Dermis blood vessel endothelial cell (primary cell): ENCODE data around the gene SLC4A1AP. TPM values are rescaled to one million over a fixed set of nuclear protein-coding genes. Genes with fewer than 3 reads are reported as not detected.
"Not testable (repeated sequence)": the region's sequence is repeated elsewhere in the genome, so short reads cannot be mapped to it uniquely, and the experiment has no call there.

ENCODE experiments used
- DNase-seq: peaks from one replicate; pipeline ENCODE4 v3.0.0; 2010
- total RNA-seq: library from RNA; depleted of rRNA; stranded (reverse); fragments of >200 nt; gene quantifications from 2 replicates; pipeline ENCODE4 v1.2.3, GENCODE V29; 2014

SLC4A1AP gene
- total RNA-seq, 1 donor from 2014 or later: 31.3 TPM

DNA sequence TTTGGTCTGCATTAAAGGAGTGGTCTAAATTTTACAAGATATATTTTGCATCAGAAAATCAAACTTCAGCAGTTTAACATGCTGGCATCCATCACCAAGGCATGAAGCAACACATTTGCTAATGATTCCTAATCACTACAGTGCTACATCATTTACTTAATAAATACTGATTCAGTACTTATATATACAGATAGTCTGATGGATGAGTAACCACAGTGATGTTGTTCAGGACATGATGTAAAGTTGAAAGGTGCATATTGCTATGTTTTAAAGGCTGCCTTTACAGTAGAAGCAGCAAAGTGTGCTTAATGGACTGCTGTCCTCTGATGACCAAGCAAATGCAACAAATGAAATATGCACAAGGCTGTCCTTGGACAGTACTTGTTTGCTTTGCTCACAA, 11.3 kb upstream of the SLC4A1AP start:
- DNase-seq: no peak

GRCh38 chr2:27652790-27653189, 10.9 kb upstream of the SLC4A1AP start:
- no peak for DNase-seq

DNA sequence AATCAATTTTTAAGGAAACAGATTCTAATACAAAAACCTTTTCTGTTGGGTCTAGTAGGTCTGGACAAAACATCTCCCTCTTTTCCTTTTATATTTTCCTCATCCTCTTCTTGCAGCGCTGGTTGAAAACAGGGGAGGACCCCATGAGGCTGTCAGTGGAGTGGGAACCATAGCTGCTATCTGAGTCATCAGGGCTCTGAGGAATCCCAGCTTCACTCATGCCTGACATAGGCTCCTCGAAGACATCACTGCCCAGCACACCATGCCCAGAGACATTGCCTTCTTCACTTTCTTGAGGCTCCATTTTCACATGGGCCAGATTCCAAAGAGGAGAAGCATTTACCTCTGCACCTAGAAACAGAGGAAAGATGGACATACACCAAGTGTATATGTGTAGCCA, 10.3 kb upstream of the SLC4A1AP start:
- DNase-seq: no peak

GRCh38 chr2:27655155-27655951, 8.3 kb upstream of the SLC4A1AP start:
- peak; percentile 66 for DNase-seq

DNA sequence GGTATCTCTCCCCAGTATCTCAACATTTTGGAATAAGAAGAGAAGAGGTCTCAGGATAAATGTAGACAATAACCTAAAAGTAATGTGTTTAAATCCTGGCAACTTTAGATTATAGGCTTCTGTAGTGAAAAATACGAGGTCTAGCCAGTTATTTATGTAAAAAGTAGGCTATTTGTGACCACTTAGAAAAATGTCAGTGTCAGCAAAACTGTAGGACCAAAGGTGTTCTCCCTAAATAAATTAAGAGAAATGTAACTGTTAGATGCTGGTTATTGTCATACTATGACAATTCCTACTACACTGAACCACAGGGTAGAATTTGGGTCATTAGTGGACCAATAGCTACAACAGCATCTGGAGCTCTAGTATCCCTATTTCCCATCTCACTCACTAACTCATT, 2.3 kb upstream of the SLC4A1AP start:
- DNase-seq: no peak

- no peak for DNase-seq
Observed at GRCh38 chr2:27664154-27664574, 475 bp downstream of the SLC4A1AP start.

- no peak for DNase-seq
Observed at GRCh38 chr2:27664622-27665363, 1.1 kb downstream of the SLC4A1AP start.

- DNase-seq: peak; percentile 41
Observed at GRCh38 chr2:27667446-27667845, 3.8 kb downstream of the SLC4A1AP start.

DNA sequence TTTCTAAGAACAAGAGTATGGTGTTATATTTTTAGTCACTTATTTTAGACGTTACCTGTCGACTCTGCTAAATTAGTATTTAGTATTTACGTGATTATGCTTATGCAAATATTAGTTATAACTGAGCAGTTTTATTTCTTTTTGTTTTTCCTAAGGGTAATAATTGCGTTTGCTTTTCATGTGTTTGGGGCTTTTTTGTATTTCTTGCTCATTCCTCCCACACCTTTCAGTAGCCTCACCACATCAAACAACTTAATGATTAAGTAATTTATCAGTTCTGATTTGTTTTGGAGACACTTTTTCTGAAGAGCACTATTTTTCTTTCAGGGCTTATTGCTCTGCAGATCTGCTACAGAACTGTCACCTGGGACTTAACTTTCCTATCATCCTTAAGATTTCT, 7.5 kb downstream of the SLC4A1AP start:
- DNase-seq: no peak

GRCh38 chr2:27672723-27673486, 9.2 kb downstream of the SLC4A1AP start:
- DNase-seq: no peak

- DNase-seq: no peak
Observed at GRCh38 chr2:27680571-27680970, 16.9 kb downstream of the SLC4A1AP start.

- DNase-seq: peak; percentile 47
Observed at GRCh38 chr2:27681841-27682240, 18.2 kb downstream of the SLC4A1AP start.

GRCh38 chr2:27682334-27682771, 18.7 kb downstream of the SLC4A1AP start:
- peak; percentile 81 for DNase-seq

GRCh38 chr2:27683390-27684071, 19.8 kb downstream of the SLC4A1AP start:
- DNase-seq: peak; percentile 97

DNA sequence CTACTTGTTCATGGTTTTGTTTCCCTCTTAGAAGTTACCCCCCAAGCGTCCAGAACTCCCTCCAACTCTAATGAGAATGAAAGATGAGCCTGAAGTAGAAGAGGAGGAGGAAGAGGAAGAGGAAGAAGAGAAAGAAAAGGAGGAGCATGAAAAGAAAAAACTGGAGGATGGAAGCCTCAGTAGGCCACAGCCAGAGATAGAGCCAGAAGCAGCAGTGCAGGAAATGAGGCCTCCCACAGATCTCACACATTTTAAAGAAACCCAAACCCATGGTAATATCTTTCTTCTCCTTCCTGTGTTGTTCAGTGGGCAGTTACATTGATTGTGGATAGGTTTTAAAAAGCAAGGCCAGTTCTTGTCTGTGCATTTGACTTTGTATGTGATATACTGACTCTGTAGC, 21.3 kb downstream of the SLC4A1AP start:
- DNase-seq: not testable (repeated sequence)

DNA sequence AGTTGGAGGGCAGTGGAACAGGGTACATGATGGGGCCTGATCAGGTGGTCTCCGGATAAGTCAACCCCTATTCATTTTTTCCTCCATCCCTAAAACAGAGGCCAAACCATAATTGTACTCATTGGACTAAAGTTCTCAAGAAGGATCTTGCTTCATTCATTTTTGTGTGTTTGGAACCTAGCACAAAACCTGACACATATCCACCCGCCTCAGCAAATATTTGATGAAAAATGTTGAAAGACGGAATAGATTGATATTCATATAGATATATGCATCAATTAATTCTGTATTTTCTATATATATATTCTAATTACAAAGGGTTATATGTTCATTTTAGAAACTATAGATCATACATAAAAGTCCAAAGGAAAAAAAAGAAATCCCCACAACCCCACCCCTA, 21.9 kb downstream of the SLC4A1AP start:
- DNase-seq: no peak

DNA sequence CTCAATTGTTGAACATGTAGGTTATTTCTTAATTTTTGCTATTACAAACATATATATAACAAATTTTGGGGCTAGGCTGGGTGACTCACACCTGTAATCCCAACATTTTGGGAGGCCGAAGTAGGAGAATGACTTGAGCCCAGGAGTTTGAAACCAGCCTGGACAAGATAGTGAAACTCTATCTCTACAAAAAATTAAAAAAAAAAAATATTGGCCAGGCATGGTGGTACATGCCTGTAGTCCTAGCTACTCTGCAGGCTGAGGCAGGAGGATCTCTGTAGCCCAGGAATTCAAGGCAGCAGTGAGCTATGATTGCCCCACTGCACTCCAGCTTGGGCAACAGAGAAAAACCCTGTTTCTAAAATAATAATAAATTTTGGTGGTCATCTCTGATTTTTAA, 23.5 kb downstream of the SLC4A1AP start:
- DNase-seq: no peak

DNA sequence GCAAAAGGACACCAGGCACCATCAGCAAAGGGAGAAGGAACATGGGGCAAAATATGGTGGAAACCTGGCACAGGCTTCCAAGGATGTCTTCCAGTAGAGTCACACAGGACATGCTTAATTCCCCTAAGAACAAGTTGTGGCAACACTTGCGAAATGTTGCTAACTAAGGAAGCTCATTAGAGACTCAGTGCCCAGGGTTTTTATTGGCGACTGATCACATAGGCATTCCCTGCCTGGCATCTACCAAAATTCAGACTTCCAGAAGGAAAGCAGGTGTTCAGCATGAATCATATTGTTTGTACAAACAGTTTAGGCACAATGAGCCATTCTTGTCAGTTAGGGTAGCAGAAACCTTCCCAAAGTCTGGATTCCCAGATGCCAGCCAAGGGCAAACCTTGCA, 25.7 kb downstream of the SLC4A1AP start:
- DNase-seq: no peak

- no peak for DNase-seq
Observed at GRCh38 chr2:27690052-27690451, 26.4 kb downstream of the SLC4A1AP start.

DNA sequence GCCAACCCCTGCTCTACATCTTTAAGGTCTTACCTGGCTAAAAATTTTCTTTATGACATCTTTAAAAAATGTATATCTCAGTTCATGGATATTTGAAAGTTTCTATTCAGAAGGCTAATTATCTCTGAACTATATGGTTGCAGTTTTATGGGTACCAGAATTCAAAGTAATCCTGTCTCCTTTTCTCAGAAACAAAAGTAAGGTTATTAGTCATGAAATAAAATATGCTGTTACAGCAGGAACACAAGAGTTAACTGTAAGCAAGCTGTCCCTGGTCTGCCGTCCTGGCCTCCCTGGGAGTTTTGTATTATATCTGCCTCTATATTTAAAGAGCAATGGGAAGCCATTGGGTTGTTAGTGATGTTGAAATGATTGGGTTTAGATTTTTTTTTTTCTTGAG, 34.0 kb downstream of the SLC4A1AP start:
- DNase-seq: no peak

DNA sequence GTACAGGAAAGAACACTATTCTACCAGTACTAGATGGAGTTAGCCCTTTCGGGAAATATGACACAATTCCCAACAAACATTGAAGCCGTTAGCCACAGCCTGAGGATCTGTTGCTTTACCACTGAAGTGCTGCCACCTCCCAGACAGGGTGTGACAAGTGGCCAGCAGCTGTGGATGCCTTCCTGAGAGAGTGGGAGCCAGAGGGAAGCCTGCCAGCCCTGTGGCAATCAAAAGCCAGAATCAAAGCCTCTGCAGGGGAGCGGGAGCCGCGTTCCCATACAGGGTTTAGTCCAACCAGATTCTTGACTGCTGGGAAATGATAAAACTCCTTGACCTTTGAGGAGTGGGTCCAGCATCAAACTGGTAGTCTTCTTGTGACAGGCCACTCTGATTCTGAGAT, 38.0 kb downstream of the SLC4A1AP start:
- DNase-seq: no peak

DNA sequence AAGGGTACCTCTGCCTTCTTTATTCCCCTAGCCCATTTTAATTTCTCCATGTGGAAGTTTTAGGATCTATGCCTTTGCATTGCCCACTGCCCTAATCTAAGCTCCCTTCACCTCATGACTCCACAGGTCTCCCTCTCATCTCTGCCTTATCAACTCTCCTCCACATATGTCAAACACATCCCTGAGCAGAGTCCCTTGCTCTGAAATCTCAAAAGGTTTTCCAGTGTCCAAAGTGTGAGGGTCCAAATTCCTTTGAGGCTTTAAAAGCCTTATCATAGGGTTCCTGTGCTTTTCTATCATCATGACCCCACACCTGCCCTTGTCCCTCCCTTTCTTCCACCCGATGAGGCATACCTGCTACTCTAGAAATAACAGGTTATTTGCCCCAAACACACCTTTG, 38.6 kb downstream of the SLC4A1AP start:
- no peak for DNase-seq
